ENCODE results near the gene LINGO1. TPM values are rescaled to one million over a fixed set of nuclear protein-coding genes. Genes with fewer than 3 reads are reported as not detected.
A peak's percentile ranks its signal among the peaks of the same experiment; 100 is the strongest.

The LINGO1 gene
- total RNA-seq, 1 donor from 2014 or later = not detected

- DNase-seq (ENCODE audit: low read depth) = peak; percentile 28
- FAIRE-seq = peak; percentile 88
Measured at GRCh38 chr15:77659350-77660321, 26.9 kb upstream of the LINGO1 start.

GRCh38 chr15:77658304-77658703 lies 25.6 kb upstream of the LINGO1 start:
- DNase-seq (ENCODE audit: low read depth) (no peak), FAIRE-seq (no peak)
- no peak for TF ChIP-seq CTCF (IDR thresholded peaks at IDR 0.05; ENCODE audit: insufficient read depth, low read length, severe bottlenecking)
- H3K36me3 ChIP-seq (ENCODE audit: control insufficient read depth, insufficient read depth, low read length) = no peaks in the 10 kb centered on the region
- no peak overlapping the region for H3K4me3 ChIP-seq (ENCODE audit: low read depth, low read length)
- peaks cover 2% of the 10 kb centered on the region for H3K27me3 ChIP-seq (ENCODE audit: control insufficient read depth, insufficient read depth, low read length)

More at GRCh38 chr15:77659350-77660321, 26.9 kb upstream of the LINGO1 start:
- peak; percentile 35 for TF ChIP-seq CTCF (IDR thresholded peaks at IDR 0.05; ENCODE audit: insufficient read depth, low read length, severe bottlenecking)
- H3K27me3 ChIP-seq (ENCODE audit: control insufficient read depth, insufficient read depth, low read length) = peaks cover 2% of the 10 kb centered on the region
- no peaks in the 10 kb centered on the region for H3K36me3 ChIP-seq (ENCODE audit: control insufficient read depth, insufficient read depth, low read length)
- no peak overlapping the region for H3K4me3 ChIP-seq (ENCODE audit: low read depth, low read length)

GRCh38 chr15:77657634-77658238 lies 25.0 kb upstream of the LINGO1 start:
- H3K27me3 ChIP-seq (ENCODE audit: control insufficient read depth, insufficient read depth, low read length) = peaks cover 2% of the 10 kb centered on the region
- H3K36me3 ChIP-seq (ENCODE audit: control insufficient read depth, insufficient read depth, low read length) = no peaks in the 10 kb centered on the region
- TF ChIP-seq CTCF (IDR thresholded peaks at IDR 0.05; ENCODE audit: insufficient read depth, low read length, severe bottlenecking) = no peak
- DNase-seq (ENCODE audit: low read depth) = no peak
- no peak overlapping the region for H3K4me3 ChIP-seq (ENCODE audit: low read depth, low read length)
- FAIRE-seq = no peak

- DNase-seq (ENCODE audit: low read depth) = no peak
- TF ChIP-seq CTCF (IDR thresholded peaks at IDR 0.05; ENCODE audit: insufficient read depth, low read length, severe bottlenecking) = no peak
- Histone ChIP-seq H3K4me3 (ENCODE audit: low read depth, low read length) (no peak overlapping the region), H3K36me3 (ENCODE audit: control insufficient read depth, insufficient read depth, low read length) (no peaks in the 10 kb centered on the region), H3K27me3 (ENCODE audit: control insufficient read depth, insufficient read depth, low read length) (peaks cover 2% of the 10 kb centered on the region)
- no peak for FAIRE-seq
Measured at GRCh38 chr15:77656294-77656693, 23.6 kb upstream of the LINGO1 start.

GRCh38 chr15:77654975-77655374 lies 22.3 kb upstream of the LINGO1 start:
- no peak for DNase-seq (ENCODE audit: low read depth)
- peaks cover 2% of the 10 kb centered on the region for H3K27me3 ChIP-seq (ENCODE audit: control insufficient read depth, insufficient read depth, low read length)
- no peak for FAIRE-seq

More at GRCh38 chr15:77654975-77655374, 22.3 kb upstream of the LINGO1 start:
- peak; percentile 41 for TF ChIP-seq CTCF (IDR thresholded peaks at IDR 0.05; ENCODE audit: insufficient read depth, low read length, severe bottlenecking)
- H3K36me3 ChIP-seq (ENCODE audit: control insufficient read depth, insufficient read depth, low read length) = no peaks in the 10 kb centered on the region
- H3K4me3 ChIP-seq (ENCODE audit: low read depth, low read length) = no peak overlapping the region

All from bronchial epithelial cell (primary cell).